ENCODE measurements around the gene ACOXL. TPM values are rescaled to one million over a fixed set of nuclear protein-coding genes. Genes with fewer than 3 reads are reported as not detected.
"Not testable (repeated sequence)": the region's sequence is repeated elsewhere in the genome, so short reads cannot be mapped to it uniquely, and the experiment has no call there.

ACOXL gene
- total and polyA plus RNA-seq, 2 of the 8 experiments (the other 6 are each of a cell fraction or from before 2014, with no cell fraction given), result 11.4 to 20.6 TPM

DNA sequence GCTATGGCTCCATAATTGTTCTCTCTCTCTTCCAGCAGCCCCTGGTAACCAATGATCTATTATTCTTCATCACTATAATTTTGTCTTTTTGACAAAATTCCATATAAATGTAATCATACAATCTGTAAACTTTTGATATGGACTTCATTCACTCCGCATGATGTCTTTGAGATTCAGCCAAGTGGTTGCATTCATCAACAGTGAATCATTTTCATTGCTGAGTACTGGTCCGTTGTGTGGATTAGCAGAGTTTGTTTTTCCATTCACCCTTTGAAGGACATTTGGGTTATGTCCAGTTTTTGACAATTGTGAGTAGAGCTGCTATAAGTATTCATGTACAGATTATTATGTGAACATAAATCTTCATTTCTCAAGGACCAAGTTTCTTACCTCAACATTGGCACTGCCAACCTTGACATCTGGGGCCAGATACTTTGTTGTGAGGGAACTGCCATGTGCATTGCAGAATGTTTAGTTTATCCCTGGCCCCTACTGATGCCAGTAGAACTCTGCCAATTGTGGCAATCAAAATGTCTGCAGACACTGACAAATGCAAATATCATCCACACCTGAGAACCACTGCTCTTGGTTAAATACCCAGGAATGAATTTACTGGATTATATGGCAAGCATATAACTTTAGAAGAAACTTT is 340.0 kb downstream of the ACOXL start (continued):
- TF ChIP-seq, protein P1, sequence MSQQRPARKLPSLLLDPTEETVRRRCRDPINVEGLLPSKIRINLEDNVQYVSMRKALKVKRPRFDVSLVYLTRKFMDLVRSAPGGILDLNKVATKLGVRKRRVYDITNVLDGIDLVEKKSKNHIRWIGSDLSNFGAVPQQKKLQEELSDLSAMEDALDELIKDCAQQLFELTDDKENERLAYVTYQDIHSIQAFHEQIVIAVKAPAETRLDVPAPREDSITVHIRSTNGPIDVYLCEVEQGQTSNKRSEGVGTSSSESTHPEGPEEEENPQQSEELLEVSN (IDR thresholded peaks at IDR 0.05), result no peak
- no peak for TF ChIP-seq CREB1 (IDR thresholded peaks at IDR 0.05)
- TF ChIP-seq JUND (IDR thresholded peaks at IDR 0.05; ENCODE audit: low read length), result no peak
- no peak for TF ChIP-seq PHF8 (conservative IDR thresholded peaks at IDR 0.05; ENCODE audit: low read depth, low read length)
- no peak for TF ChIP-seq CHD1 (IDR thresholded peaks at IDR 0.05; ENCODE audit: low read depth, low read length)
- no peak for TF ChIP-seq ATF3 (IDR thresholded peaks at IDR 0.05; ENCODE audit: insufficient read depth, low read depth, low read length)

DNA sequence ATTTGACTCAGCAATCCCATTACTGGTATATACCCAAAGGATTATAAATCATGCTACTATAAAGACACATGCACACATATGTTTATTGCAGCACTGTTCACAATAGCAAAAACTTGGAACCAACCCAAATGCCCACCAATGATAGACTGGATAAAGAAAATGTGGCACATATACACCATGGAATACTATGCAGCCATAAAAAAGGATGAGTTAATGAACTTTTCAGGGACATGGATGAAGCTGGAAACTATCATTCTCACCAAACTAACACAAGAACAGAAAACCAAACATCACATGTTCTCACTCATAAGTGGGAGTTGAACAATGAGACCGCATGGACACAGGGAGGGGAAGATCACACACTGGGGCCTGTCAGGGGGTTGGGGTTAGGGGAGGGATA is 350.3 kb downstream of the ACOXL start:
- H3K4me2 ChIP-seq (ENCODE audit: insufficient read depth in 1 of 2, low read depth in 2 of 2, low read length in 2 of 2); FAIRE-seq; H3K27ac ChIP-seq (ENCODE audit: low read depth, low read length); H2BK15ac ChIP-seq (ENCODE audit: low read length); H3K9me3 ChIP-seq (ENCODE audit: insufficient read depth in 2 of 2, low read depth in 1 of 2, low read length in 1 of 2); H2BK20ac ChIP-seq (ENCODE audit: low read length); H3K36me3 ChIP-seq (ENCODE audit: control insufficient read depth in 2 of 4, insufficient read depth in 4 of 4, low read length in 3 of 4); H4K91ac ChIP-seq (replicated peaks; ENCODE audit: insufficient read length, low read length); H3K14ac ChIP-seq (ENCODE audit: insufficient read length); H3K9ac ChIP-seq (replicated peaks in 1 of 4; ENCODE audit: extremely low read depth in 1 of 4, low read depth in 3 of 4, low read length in 3 of 4); H4K20me1 ChIP-seq (replicated peaks in 1 of 2; ENCODE audit: control insufficient read depth in 1 of 2, insufficient read depth in 2 of 2, low read length in 2 of 2); H3K56ac ChIP-seq (replicated peaks; ENCODE audit: insufficient read length, low read depth, low read length); H4K8ac ChIP-seq (ENCODE audit: extremely low read depth, insufficient read depth, low read length); H3K4ac ChIP-seq (replicated peaks; ENCODE audit: insufficient read length, low read depth, low read length); H3K23ac ChIP-seq (ENCODE audit: insufficient read length); H2BK12ac ChIP-seq (ENCODE audit: low read depth, low read length); H3K23me2 ChIP-seq (ENCODE audit: low read depth, low read length); H3K18ac ChIP-seq (ENCODE audit: extremely low read depth, low read length); H2BK120ac ChIP-seq (replicated peaks; ENCODE audit: low read depth, low read length); H4K5ac ChIP-seq (ENCODE audit: insufficient read length, low read depth, low read length); H3K4me3 ChIP-seq (ENCODE audit: extremely low read depth in 1 of 4, insufficient read depth in 2 of 4, low read depth in 3 of 4, low read length in 4 of 4); H3K27me3 ChIP-seq (replicated peaks in 1 of 4; ENCODE audit: control insufficient read depth in 3 of 4, extremely low read depth in 1 of 4, insufficient read depth in 3 of 4, low read length in 3 of 4); H2AK5ac ChIP-seq (ENCODE audit: low read depth, low read length); H2AFZ ChIP-seq (ENCODE audit: low read length); POLR2A ChIA-PET (ENCODE audit: partially characterized antibody); H3K4me1 ChIP-seq (replicated peaks in 1 of 4; ENCODE audit: control insufficient read depth in 3 of 4, insufficient read depth in 4 of 4, low read length in 3 of 4); H2BK5ac ChIP-seq (ENCODE audit: low read depth, low read length); DNase-seq (ENCODE audit: low read depth in 1 of 2, low spot score in 2 of 2); H3K79me1 ChIP-seq (ENCODE audit: low read depth, low read length); H3K79me2 ChIP-seq (ENCODE audit: control insufficient read depth in 1 of 2, insufficient read depth in 2 of 2, low read length in 2 of 2): not testable (repeated sequence)
- WGBS, 2 experiments (ENCODE audit: extremely low coverage in 1 of 2, insufficient coverage in 1 of 2, insufficient read length in 1 of 2, insufficient replicate concordance in 2 of 2, low coverage in 1 of 2, low lambda C conversion rate in 2 of 2, missing lambda C conversion rate in 1 of 2), result 0% methylated on average over 1 of the region's 1 CpG; no CpG with 5 or more reads in 1 of the 2 experiments
- CTCF ChIA-PET (ENCODE audit: partially characterized antibody), result interaction anchor here (0.7 to 2.2 kb wide), 4 partner anchors 12 to 50 kb away, joined by 3 to 9 read pairs (median 3); no protein-coding TSS in a partner anchor
